Stomach (tissue), 19 donors: ENCODE measurements around the gene RAD23A. TPM values are rescaled to one million over a fixed set of nuclear protein-coding genes. Genes with fewer than 3 reads are reported as not detected.
A peak's percentile ranks its signal among the peaks of the same experiment; 100 is the strongest.

Source experiments
- DNase-seq, 2 donors: peaks; one replicate each; pipeline versions ENCODE4 v3.0.0 to v3.0.0-alpha.2; 2013 to 2019
- H3K27ac ChIP-seq, 5 donors: fragments of 200-600 bp in 4 of 5; sonication (generic) in 4 of 5; one replicate each; pipeline ENCODE4 v1.5.1; 2013 to 2019; ENCODE audit warnings: mild to moderate bottlenecking in 1 of 5, moderate library complexity in 1 of 5
- H3K27me3 ChIP-seq, 3 donors: fragments of 200-600 bp; sonication (generic); one replicate each; pipeline ENCODE4 v1.5.1; 2017 to 2019; ENCODE audit warnings: mixed run types in 1 of 3
- H3K36me3 ChIP-seq, 4 donors: fragments of 200-600 bp; sonication (generic); 1 replicate in 3 of 4; 2 replicates in 1 of 4; pipeline ENCODE4 v1.5.1; 2016 to 2019
- H3K4me1 ChIP-seq, 4 donors: fragments of 200-600 bp; sonication (generic); one replicate each; pipeline ENCODE4 v1.5.1; 2016 to 2019
- H3K4me3 ChIP-seq, 4 donors: fragments of 200-600 bp; sonication (generic) in 3 of 4; one replicate each; pipeline ENCODE4 v1.5.1; 2016 to 2019; ENCODE audit warnings: mild to moderate bottlenecking in 1 of 4
- H3K9me3 ChIP-seq, 4 donors: fragments of 200-600 bp; sonication (generic); one replicate each; pipeline ENCODE4 v1.5.1; 2016 to 2019
- CTCF ChIP-seq, 7 experiments: fragments of 450-650 bp in 4 of 7; fragments of 200-600 bp in 3 of 7; sonication (generic) in 3 of 7; IDR thresholded peaks; one replicate each; pipeline ENCODE4 v1.5.1; 2016 to 2019; ENCODE audit warnings: antibody characterized with exemption in 7 of 7, control low read depth in 2 of 7, mild to moderate bottlenecking in 1 of 7
- EP300 ChIP-seq: sonication (generic); formaldehyde crosslinking; IDR thresholded peaks from one replicate; pipeline ENCODE4 v1.6.1; 2017; ENCODE audit warnings: antibody characterized with exemption
- POLR2A ChIP-seq, 4 donors: fragments of 450-650 bp; IDR thresholded peaks; one replicate each; pipeline ENCODE4 v1.6.1; 2016; ENCODE audit warnings: antibody characterized with exemption in 4 of 4, control low read depth in 2 of 4, mild to moderate bottlenecking in 1 of 4, moderate library complexity in 1 of 4
- POLR2AphosphoS5 ChIP-seq, 3 donors: sonication (generic); formaldehyde crosslinking; IDR thresholded peaks; one replicate each; pipeline ENCODE4 v1.6.1; 2016; ENCODE audit warnings: antibody characterized with exemption in 3 of 3
- WGBS, 5 donors: extraction: QIAGEN DNeasy Blood & Tissue Kit in 3 of 5; methylation state at CpG; one replicate each; pipeline versions ENCODE4 v1.1.5 to v1.1.7; 2013 to 2018; 5-methylcytosine and 5-hydroxymethylcytosine counted together
- intact Hi-C: fragments of 100-400 bp; cut with DNase I; formaldehyde crosslinking; loops from one replicate; pipeline ENCODE4 v1.15.1; 2023; ENCODE audit warnings: low total_unique reads
- long read RNA-seq, 10 donors: transcript quantifications; one replicate each; lab custom pipeline, GENCODE V29; 2026
- polyA plus RNA-seq, 3 donors: library from polyadenylated mRNA; stranded (reverse); fragments of 200-250 nt; gene quantifications; one replicate each; pipeline ENCODE4 v1.2.3, GENCODE V29; 2013
- total RNA-seq, 5 donors: library from RNA; depleted of rRNA; stranded (reverse); fragments of >200 nt; gene quantifications; one replicate each; pipeline versions ENCODE4 v1.1.0 to v1.2.3, GENCODE V29; 2014 to 2016
- donor health status: healthy with polysubstance abuse.
- donor health status: Bipolar disorder and iron deficiency.
- donor health status: healthy.

The RAD23A gene
- total RNA-seq (100 to 1,000 TPM in 3 of 5 donors, 10 to 100 TPM in 2; 44.1 to 144 (median 103) TPM), polyA plus RNA-seq (100 to 1,000 TPM; 101 to 141 (median 106) TPM)
- long read RNA-seq, donor 1, transcript RAD23A-203 (9 exons, 1,746 nt): minor isoform, 10 of 26 reads
- long read RNA-seq, donor 1, transcript RAD23A-207 (2 exons, 545 nt): minor isoform, 5 of 26 reads
- long read RNA-seq, donor 1, transcript RAD23A-201 (9 exons, 1,736 nt): major isoform, 11 of 26 reads
- long read RNA-seq, donor 1, partial matches to known transcripts: 0 of 26 reads
- long read RNA-seq, donor 1, other reads (novel, unspliced or antisense): 0 of 26 reads
- long read RNA-seq, donor 2, transcript RAD23A-201 (9 exons, 1,736 nt): major isoform, 19 of 38 reads
- long read RNA-seq, donor 2, transcript RAD23A-207 (2 exons, 545 nt): minor isoform, 5 of 38 reads
- long read RNA-seq, donor 2, transcript RAD23A-203 (9 exons, 1,746 nt): minor isoform, 13 of 38 reads
- long read RNA-seq, donor 2, partial matches to known transcripts: 0 of 38 reads
- long read RNA-seq, donor 2, other reads (novel, unspliced or antisense): 0 of 38 reads
- long read RNA-seq, donor 3, transcript RAD23A-201 (9 exons, 1,736 nt): minor isoform, 12 of 97 reads
- long read RNA-seq, donor 3, transcript RAD23A-203 (9 exons, 1,746 nt): major isoform, 13 of 97 reads
- long read RNA-seq, donor 3, transcript RAD23A-207 (2 exons, 545 nt): minor isoform, 8 of 97 reads
- long read RNA-seq, donor 3, partial matches to known transcripts: 10 of 97 reads
- long read RNA-seq, donor 3, other reads (novel, unspliced or antisense): 54 of 97 reads
- long read RNA-seq, donor 4, partial matches to known transcripts: 0 of 3 reads
- long read RNA-seq, donor 4, other reads (novel, unspliced or antisense): 0 of 3 reads
- long read RNA-seq, donor 5, transcript RAD23A-201 (9 exons, 1,736 nt): minor isoform, 13 of 49 reads
- long read RNA-seq, donor 5, transcript RAD23A-207 (2 exons, 545 nt): major isoform, 20 of 49 reads
- long read RNA-seq, donor 5, transcript RAD23A-203 (9 exons, 1,746 nt): minor isoform, 16 of 49 reads
- long read RNA-seq, donor 5, partial matches to known transcripts: 0 of 49 reads
- long read RNA-seq, donor 5, other reads (novel, unspliced or antisense): 0 of 49 reads
- long read RNA-seq, donor 6, transcript RAD23A-203 (9 exons, 1,746 nt): major isoform, 28 of 70 reads
- long read RNA-seq, donor 6, transcript RAD23A-201 (9 exons, 1,736 nt): minor isoform, 26 of 70 reads
- long read RNA-seq, donor 6, transcript RAD23A-207 (2 exons, 545 nt): minor isoform, 9 of 70 reads
- long read RNA-seq, donor 6, partial matches to known transcripts: 6 of 70 reads
- long read RNA-seq, donor 6, other reads (novel, unspliced or antisense): 0 of 70 reads
- long read RNA-seq, donor 7, transcript RAD23A-203 (9 exons, 1,746 nt): minor isoform, 14 of 211 reads
- long read RNA-seq, donor 7, transcript RAD23A-207 (2 exons, 545 nt): minor isoform, 16 of 211 reads
- long read RNA-seq, donor 7, transcript RAD23A-201 (9 exons, 1,736 nt): major isoform, 21 of 211 reads
- long read RNA-seq, donor 7, partial matches to known transcripts: 27 of 211 reads
- long read RNA-seq, donor 7, other reads (novel, unspliced or antisense): 133 of 211 reads
- long read RNA-seq, donor 8, transcript RAD23A-201 (9 exons, 1,736 nt): major isoform, 15 of 38 reads
- long read RNA-seq, donor 8, transcript RAD23A-207 (2 exons, 545 nt): minor isoform, 8 of 38 reads
- long read RNA-seq, donor 8, transcript RAD23A-203 (9 exons, 1,746 nt): major isoform, 15 of 38 reads
- long read RNA-seq, donor 8, partial matches to known transcripts: 0 of 38 reads
- long read RNA-seq, donor 8, other reads (novel, unspliced or antisense): 0 of 38 reads
- long read RNA-seq, donor 9, transcript RAD23A-201 (9 exons, 1,736 nt): major isoform, 10 of 34 reads
- long read RNA-seq, donor 9, transcript RAD23A-203 (9 exons, 1,746 nt): major isoform, 10 of 34 reads
- long read RNA-seq, donor 9, transcript RAD23A-207 (2 exons, 545 nt): minor isoform, 8 of 34 reads
- long read RNA-seq, donor 9, partial matches to known transcripts: 6 of 34 reads
- long read RNA-seq, donor 9, other reads (novel, unspliced or antisense): 0 of 34 reads
- long read RNA-seq, donor 10, transcript RAD23A-203 (9 exons, 1,746 nt): major isoform, 6 of 18 reads
- long read RNA-seq, donor 10, partial matches to known transcripts: 7 of 18 reads
- long read RNA-seq, donor 10, other reads (novel, unspliced or antisense): 0 of 18 reads

- intact Hi-C loops: no loop called here
- Histone ChIP-seq H3K4me1 (peaks cover 32 to 75% (median 69%) of the 10 kb centered on the region in 4 donors), H3K36me3 (peaks cover 75 to 78% (median 76%) of the 10 kb centered on the region in 4 donors), H3K4me3 (peak within 1 kb of the TSS; percentile 82 to 99 (median 88)), H3K9me3 (no peaks in the 10 kb centered on the region), H3K27me3 (no peaks in the 10 kb centered on the region), H3K27ac (peak within 1 kb of the TSS; percentile 95 to 99 (median 97))
- 0 to 1% (median 1%) methylated on average over 25 to 62 of the region's 62 CpGs for WGBS, 5 donors
- peak; percentile 99 to 100 for DNase-seq
- TF ChIP-seq POLR2AphosphoS5 (IDR thresholded peaks at IDR 0.05) (peak; percentile 97 to 100 (median 99)), EP300 (no peak), POLR2A (IDR thresholded peaks at IDR 0.05) (peak in 2 of 4 donors; percentile 36 to 74), CTCF (IDR thresholded peaks at IDR 0.05) (peak in 1 of 7 experiments; percentile 6)
Observed at GRCh38 chr19:12945479-12946091, at the start of gene RAD23A. TSS of gene RAD23A (plus strand) at chr19:12945862. CDS start at chr19:12945949, 87 bp downstream.

- no peaks in the 10 kb centered on the region for H3K9me3 ChIP-seq
- peaks cover 24 to 77% (median 71%) of the 10 kb centered on the region in 4 donors for H3K36me3 ChIP-seq
- DNase-seq: no peak
- no peaks in the 10 kb centered on the region for H3K27me3 ChIP-seq
- intact Hi-C loops: no loop called here
- no peak overlapping the region for H3K27ac ChIP-seq
- WGBS, 5 donors: 92 to 98% (median 96%) methylated on average over 12 to 17 of the region's 17 CpGs
- TF ChIP-seq POLR2A (IDR thresholded peaks at IDR 0.05): no peak
- no peak overlapping the region for H3K4me3 ChIP-seq
- peaks cover 10 to 16% (median 13%) of the 10 kb centered on the region in 4 donors for H3K4me1 ChIP-seq
Observed at GRCh38 chr19:12896460-12896859, 49.2 kb upstream of the RAD23A start.

GRCh38 chr19:12899891-12900518 lies 45.7 kb upstream of the RAD23A start:
- 81 to 89% (median 85%) methylated on average over 10 of the region's 10 CpGs for WGBS, 5 donors
- H3K9me3 ChIP-seq: no peaks in the 10 kb centered on the region
- H3K36me3 ChIP-seq: peaks cover 8 to 54% (median 51%) of the 10 kb centered on the region in 4 donors
- H3K4me3 ChIP-seq: no peak overlapping the region
- intact Hi-C loops: no loop called here
- no peak for DNase-seq
- peak overlapping the region in 1 of 5 donors; percentile 17 for H3K27ac ChIP-seq
- H3K4me1 ChIP-seq: no peaks in the 10 kb centered on the region
- H3K27me3 ChIP-seq: no peaks in the 10 kb centered on the region
- TF ChIP-seq EP300: no peak
- no peak for TF ChIP-seq POLR2AphosphoS5 (IDR thresholded peaks at IDR 0.05)
- no peak for TF ChIP-seq CTCF (IDR thresholded peaks at IDR 0.05)
- no peak for TF ChIP-seq POLR2A (IDR thresholded peaks at IDR 0.05)
